ENCODE data around the gene GJB5. TPM values are rescaled to one million over a fixed set of nuclear protein-coding genes. Genes with fewer than 3 reads are reported as not detected.

The GJB5 gene
- total and polyA plus RNA-seq, 10 of the 15 experiments (the other 5 are each of a cell fraction or from before 2014, with no cell fraction given), result not detected

GRCh38 chr1:34779526-34779925, 24.7 kb downstream of the GJB5 start:
- 67% methylated on average over 5 of the region's 5 CpGs for WGBS (ENCODE audit: insufficient coverage, insufficient replicate concordance, low lambda C conversion rate, missing lambda C conversion rate)
- H3K27ac ChIP-seq (ENCODE audit: control insufficient read depth, insufficient read depth), result no peak overlapping the region
- POLR2A ChIA-PET, result no interaction called here
- TF ChIP-seq, protein P1, sequence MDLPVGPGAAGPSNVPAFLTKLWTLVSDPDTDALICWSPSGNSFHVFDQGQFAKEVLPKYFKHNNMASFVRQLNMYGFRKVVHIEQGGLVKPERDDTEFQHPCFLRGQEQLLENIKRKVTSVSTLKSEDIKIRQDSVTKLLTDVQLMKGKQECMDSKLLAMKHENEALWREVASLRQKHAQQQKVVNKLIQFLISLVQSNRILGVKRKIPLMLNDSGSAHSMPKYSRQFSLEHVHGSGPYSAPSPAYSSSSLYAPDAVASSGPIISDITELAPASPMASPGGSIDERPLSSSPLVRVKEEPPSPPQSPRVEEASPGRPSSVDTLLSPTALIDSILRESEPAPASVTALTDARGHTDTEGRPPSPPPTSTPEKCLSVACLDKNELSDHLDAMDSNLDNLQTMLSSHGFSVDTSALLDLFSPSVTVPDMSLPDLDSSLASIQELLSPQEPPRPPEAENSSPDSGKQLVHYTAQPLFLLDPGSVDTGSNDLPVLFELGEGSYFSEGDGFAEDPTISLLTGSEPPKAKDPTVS (IDR thresholded peaks at IDR 0.05; ENCODE audit: low read depth, low read length), result no peak
- TF ChIP-seq STAT1 (conservative IDR thresholded peaks at IDR 0.05) (no peak), PML (IDR thresholded peaks at IDR 0.05; ENCODE audit: low read length) (no peak), E2F8 (IDR thresholded peaks at IDR 0.05; ENCODE audit: low read depth, partially characterized antibody) (no peak), NRF1 (conservative IDR thresholded peaks at IDR 0.05; ENCODE audit: low read depth, low read length) (no peak), SKIL (IDR thresholded peaks at IDR 0.05; ENCODE audit: low read depth, poor library complexity, severe bottlenecking) (no peak), KDM1A (IDR thresholded peaks at IDR 0.05; ENCODE audit: borderline replicate concordance) (no peak), STAT3 (IDR thresholded peaks at IDR 0.05; ENCODE audit: low read depth, low read length) (no peak), FOS (IDR thresholded peaks at IDR 0.05; ENCODE audit: borderline replicate concordance, extremely low read depth, insufficient read length) (no peak), ZBTB11 (CRISPR knock-in tag; IDR thresholded peaks at IDR 0.05) (no peak), POU2F2 (IDR thresholded peaks at IDR 0.05; ENCODE audit: borderline replicate concordance, low read depth, low read length) (no peak), E2F4 (IDR thresholded peaks at IDR 0.05; ENCODE audit: low read depth, low read length) (no peak)

More at GRCh38 chr1:34779526-34779925, 24.7 kb downstream of the GJB5 start:
- RAD21 ChIA-PET (ENCODE audit: unreplicated experiment), result no interaction called here
- H3K9me3 ChIP-seq (replicated peaks; ENCODE audit: control insufficient read depth, insufficient read depth, low read length), result no peaks in the 10 kb centered on the region
- DNase-seq (ENCODE audit: low read depth, low spot score), result no peak
- peaks cover 2 to 10% of the 10 kb centered on the region in 2 experiments; a peak in 3 of 4 replicates for H3K27me3 ChIP-seq (replicated peaks in 1 of 2; ENCODE audit: control insufficient read depth in 2 of 2, insufficient read depth in 2 of 2, low read length in 1 of 2)
- H4K20me1 ChIP-seq (ENCODE audit: control insufficient read depth, insufficient read depth), result no peaks in the 10 kb centered on the region
- no peaks in the 10 kb centered on the region for H3K79me2 ChIP-seq (ENCODE audit: control insufficient read depth, insufficient read depth, low read length)
- intact Hi-C loops (cut with micrococcal nuclease; ENCODE audit: unreplicated experiment) (no loop called here), in situ Hi-C loops (cut with MboI) (no loop called here)
- no peak overlapping the region for H2AFZ ChIP-seq (ENCODE audit: control insufficient read depth, low read depth, low read length)
- FAIRE-seq, result no peak
- H3K36me3 ChIP-seq (ENCODE audit: control insufficient read depth in 2 of 2, insufficient read depth in 2 of 2, low read length in 1 of 2), result no peaks in the 10 kb centered on the region
- BruUV-seq (replicated peaks), result no TSS peak
- no peak for ATAC-seq
- no peak overlapping the region for H3K4me2 ChIP-seq (ENCODE audit: control insufficient read depth, insufficient read depth)
- CTCF ChIA-PET, result no interaction called here
- no peak overlapping the region for H3K9ac ChIP-seq (ENCODE audit: control insufficient read depth, insufficient read depth, low read length)
- SMC1A ChIA-PET (ENCODE audit: uncharacterized antibody, unreplicated experiment), result no interaction called here
- no peaks in the 10 kb centered on the region for H3K4me1 ChIP-seq (ENCODE audit: control insufficient read depth, insufficient read depth, low read length)
- no peak overlapping the region for H3K4me3 ChIP-seq

Measured in GM12878 (cell line).